Brain microvascular endothelial cell (primary cell): ENCODE results near the gene AOC2.
"Not testable (repeated sequence)": the region's sequence is repeated elsewhere in the genome, so short reads cannot be mapped to it uniquely, and the experiment has no call there.

ENCODE experiments used
- DNase-seq: peaks from one replicate; pipeline ENCODE4 v3.0.0-alpha.2; 2020
- H3K27ac ChIP-seq: fragments of 250-450 bp; sonication (Bioruptor Pico); 2 replicates; pipeline ENCODE4 v1.5.1; 2020; ENCODE audit warnings: mild to moderate bottlenecking, moderate library complexity
- H3K27me3 ChIP-seq: fragments of 250-450 bp; sonication (Bioruptor Pico); replicated peaks from 2 replicates; pipeline ENCODE4 v1.5.1; 2020; ENCODE audit warnings: mild to moderate bottlenecking
- H3K36me3 ChIP-seq: fragments of 250-450 bp; sonication (Bioruptor Pico); replicated peaks from 2 replicates; pipeline ENCODE4 v1.5.1; 2020; ENCODE audit warnings: mild to moderate bottlenecking
- H3K4me3 ChIP-seq: 2 replicates; pipeline ENCODE4 v1.5.1; 2011; ENCODE audit warnings: low read depth, mild to moderate bottlenecking, control low read depth, low read length, moderate library complexity
- CTCF ChIP-seq: IDR thresholded peaks from 2 replicates; pipeline ENCODE4 v1.5.1; 2011; ENCODE audit warnings: low read depth, mild to moderate bottlenecking, moderate library complexity, low read length, control low read depth, inconsistent platforms; ENCODE audit errors: missing control alignments
- in situ Hi-C: cut with HindIII; loops from 2 replicates; pipeline ENCODE4 v1.10.0; 2017; ENCODE audit warnings: low sequenced_read_pairs, low pct_ligation_motif_present

AOC2 gene

GRCh38 chr17:42850954-42851353, 6.6 kb downstream of the AOC2 start, which contains the start of gene AOC3:
AOC3 (plus strand) TSS chr17:42851199; CDS start chr17:42851344, 145 bp downstream.
- no peak within 1 kb of the TSS for H3K27ac ChIP-seq
- TF ChIP-seq CTCF = no peak
- H3K36me3 ChIP-seq = no peaks in the 10 kb centered on the region
- in situ Hi-C loops = no loop called here
- no peak within 1 kb of the TSS for H3K4me3 ChIP-seq
- no peaks in the 10 kb centered on the region for H3K27me3 ChIP-seq
- no peak for DNase-seq

- H3K27ac ChIP-seq, H3K36me3 ChIP-seq, in situ Hi-C loops, H3K27me3 ChIP-seq, H3K4me3 ChIP-seq, DNase-seq: not testable (repeated sequence)
Measured at GRCh38 chr17:42851371-42852240, 7.2 kb downstream of the AOC2 start.

- H3K27ac ChIP-seq = no peak overlapping the region
- H3K27me3 ChIP-seq = no peaks in the 10 kb centered on the region
- no peak overlapping the region for H3K4me3 ChIP-seq
- in situ Hi-C loops = no loop called here
- no peaks in the 10 kb centered on the region for H3K36me3 ChIP-seq
- DNase-seq = no peak
- TF ChIP-seq CTCF = no peak
Measured at GRCh38 chr17:42852351-42852750, 8.0 kb downstream of the AOC2 start.

GRCh38 chr17:42853004-42853403, 8.6 kb downstream of the AOC2 start:
- in situ Hi-C loops = no loop called here
- TF ChIP-seq CTCF = no peak

GRCh38 chr17:42853597-42853967, 9.2 kb downstream of the AOC2 start:
- Histone ChIP-seq H3K27ac (no peak overlapping the region), H3K36me3 (no peaks in the 10 kb centered on the region), H3K27me3 (no peaks in the 10 kb centered on the region), H3K4me3 (no peak overlapping the region)
- no peak for DNase-seq
- in situ Hi-C loops = no loop called here
- TF ChIP-seq CTCF = no peak

More at GRCh38 chr17:42853004-42853403, 8.6 kb downstream of the AOC2 start:
- H3K27ac ChIP-seq = no peak overlapping the region
- H3K36me3 ChIP-seq = no peaks in the 10 kb centered on the region
- DNase-seq = no peak
- no peaks in the 10 kb centered on the region for H3K27me3 ChIP-seq
- H3K4me3 ChIP-seq = no peak overlapping the region

GRCh38 chr17:42853968-42854790, 9.8 kb downstream of the AOC2 start:
- TF ChIP-seq CTCF = no peak
- H3K27ac ChIP-seq = no peak overlapping the region

More at GRCh38 chr17:42853968-42854790, 9.8 kb downstream of the AOC2 start:
- Histone ChIP-seq H3K27me3 (no peaks in the 10 kb centered on the region), H3K4me3 (no peak overlapping the region), H3K36me3 (no peaks in the 10 kb centered on the region)
- DNase-seq = no peak
- in situ Hi-C loops = no loop called here
